Measurements from ENCODE around the gene MGP.

Gene MGP

GRCh38 chr12:14902465-14902864 lies 16.8 kb upstream of the MGP start:
- DNase-seq = peak; percentile 74

GRCh38 chr12:14901228-14901562 lies 15.5 kb upstream of the MGP start:
- peak; percentile 47 for DNase-seq

- DNase-seq = no peak
These were observed 15.0 kb upstream of the MGP start for GRCh38 chr12:14900521-14901227.

GRCh38 chr12:14896521-14897169 lies 11.0 kb upstream of the MGP start:
- DNase-seq = peak; percentile 84

GRCh38 chr12:14893506-14894250 lies 8.0 kb upstream of the MGP start:
- DNase-seq = no peak

GRCh38 chr12:14892726-14893505 lies 7.3 kb upstream of the MGP start:
- peak; percentile 26 for DNase-seq

GRCh38 chr12:14890701-14891100 lies 5.0 kb upstream of the MGP start:
- no peak for DNase-seq

GRCh38 chr12:14886271-14886670 lies 617 bp upstream of the MGP start:
- DNase-seq = no peak

- DNase-seq = peak; percentile 96
These were observed 1.2 kb downstream of the MGP start for GRCh38 chr12:14884458-14884878.

GRCh38 chr12:14883686-14884085 lies 2.0 kb downstream of the MGP start:
- no peak for DNase-seq

GRCh38 chr12:14880890-14881453 lies 4.7 kb downstream of the MGP start:
- no peak for DNase-seq

GRCh38 chr12:14879222-14879933 lies 6.3 kb downstream of the MGP start:
- DNase-seq = no peak

GRCh38 chr12:14878488-14878887 lies 7.2 kb downstream of the MGP start:
- no peak for DNase-seq

- DNase-seq = no peak
These were observed 8.8 kb downstream of the MGP start for GRCh38 chr12:14876833-14877232.

- no peak for DNase-seq
These were observed 10.8 kb downstream of the MGP start for GRCh38 chr12:14874882-14875281.

GRCh38 chr12:14873440-14874185 lies 12.0 kb downstream of the MGP start:
- peak; percentile 53 for DNase-seq

- no peak for DNase-seq
These were observed 13.8 kb downstream of the MGP start for GRCh38 chr12:14871886-14872285.

- DNase-seq = no peak
These were observed 14.4 kb downstream of the MGP start for GRCh38 chr12:14871247-14871646.

- DNase-seq = no peak
These were observed 16.6 kb downstream of the MGP start for GRCh38 chr12:14868916-14869506.

GRCh38 chr12:14860490-14860889 lies 25.2 kb downstream of the MGP start:
- DNase-seq = no peak

GRCh38 chr12:14858513-14858912 lies 27.1 kb downstream of the MGP start:
- DNase-seq = no peak
